Stimulated activated CD8-positive, alpha-beta memory T cell treated with anti-CD3 and anti-CD28 coated beads, Interleukin-4, amount 100 ng/mL, for 24 hours (primary cell): ENCODE results near the gene KCTD10.

ENCODE experiments used
- DNase-seq: peaks from one replicate; pipeline ENCODE4 v3.0.0-alpha.2; 2020; ENCODE audit warnings: low read depth

KCTD10 gene

GRCh38 chr12:109494348-109494881 lies 17.3 kb upstream of the KCTD10 start:
- DNase-seq, result no peak

- no peak for DNase-seq
Measured at GRCh38 chr12:109493938-109494337, 16.8 kb upstream of the KCTD10 start.

DNA sequence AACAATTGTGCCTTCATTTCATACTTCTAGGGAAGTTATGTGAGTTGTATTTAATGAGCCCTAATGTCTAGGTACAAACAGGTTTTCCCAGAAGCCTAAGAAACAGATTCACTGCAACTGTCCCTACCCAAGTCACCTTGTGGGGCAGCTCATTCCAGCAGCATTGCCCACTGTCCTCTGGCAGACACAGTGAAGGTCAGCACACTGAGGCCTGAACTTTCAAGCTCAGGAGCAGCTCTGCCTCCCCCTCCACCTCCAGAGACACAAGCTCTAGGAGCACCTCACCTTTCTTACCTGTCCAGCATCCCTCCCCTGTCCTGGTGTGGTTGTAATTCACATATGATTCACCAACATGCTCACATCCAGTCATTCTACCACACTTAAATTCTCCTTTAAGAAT lies 16.0 kb upstream of the KCTD10 start:
- DNase-seq, result no peak

GRCh38 chr12:109492371-109492770 lies 15.3 kb upstream of the KCTD10 start:
- DNase-seq, result no peak

DNA sequence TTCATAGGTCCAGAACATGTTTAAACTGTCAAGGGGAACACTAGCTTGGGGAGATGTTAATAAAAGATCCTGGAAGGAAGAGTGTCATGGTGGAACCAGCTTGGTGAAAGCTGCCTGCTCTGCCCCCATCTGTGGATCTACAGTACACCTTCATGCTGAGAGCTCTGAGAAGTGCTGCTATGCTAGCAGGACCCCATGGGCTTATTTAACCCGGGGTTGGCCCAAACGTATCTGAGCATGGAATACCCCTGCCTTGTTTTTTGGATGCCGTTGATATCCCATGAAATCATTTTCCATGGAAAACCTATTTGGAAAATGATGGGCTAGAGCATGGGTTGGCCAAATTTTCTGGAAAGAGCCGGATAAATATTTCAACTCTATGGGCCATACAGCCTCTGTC lies 14.6 kb upstream of the KCTD10 start:
- DNase-seq, result no peak

- DNase-seq, result no peak
Measured at GRCh38 chr12:109489955-109490565, 13.0 kb upstream of the KCTD10 start.

DNA sequence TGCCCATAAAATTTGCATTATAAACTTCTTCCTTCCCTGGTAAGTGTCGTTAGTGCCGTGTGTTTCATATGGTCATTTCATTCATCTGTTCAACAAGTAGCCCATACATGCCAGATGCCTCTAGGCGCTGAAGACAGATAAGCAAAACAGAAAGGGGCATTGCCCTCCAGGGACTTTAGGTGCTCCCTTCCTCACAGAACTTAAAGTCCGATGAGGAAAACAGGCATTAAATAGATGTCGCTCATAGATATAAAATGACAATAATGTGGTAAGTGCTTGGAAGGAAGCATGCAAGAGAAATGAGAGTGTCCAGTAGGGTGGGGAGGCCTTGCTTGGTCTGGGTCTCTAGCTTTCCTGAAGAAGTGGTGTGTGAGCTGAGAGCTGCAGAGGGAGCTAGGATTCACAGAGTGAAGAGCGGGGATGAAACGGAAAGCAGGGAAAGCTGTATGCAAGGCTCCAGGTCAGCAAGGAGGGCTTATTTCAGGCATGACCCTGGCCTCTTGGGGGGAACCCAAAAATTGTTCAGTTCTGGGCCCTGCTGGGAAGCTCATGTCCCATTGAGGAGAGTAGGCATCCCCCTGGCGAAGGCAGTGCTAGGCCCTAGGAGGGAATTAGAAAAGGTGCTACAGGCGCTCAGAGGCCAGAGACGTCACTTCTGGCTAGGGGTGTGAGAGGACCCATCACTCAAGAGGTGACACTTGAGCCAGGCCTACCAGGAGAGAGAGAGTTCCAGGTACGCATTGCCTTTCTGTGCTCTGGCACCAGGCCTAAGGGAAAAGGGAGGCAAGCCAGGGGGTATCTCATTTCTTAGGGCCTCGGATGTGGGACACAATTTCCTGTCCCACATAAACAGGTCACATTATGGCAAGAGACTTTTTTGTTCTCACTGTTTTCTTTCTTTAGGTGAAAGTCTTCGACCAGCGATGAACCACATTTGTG lies 12.2 kb upstream of the KCTD10 start:
- no peak for DNase-seq

DNA sequence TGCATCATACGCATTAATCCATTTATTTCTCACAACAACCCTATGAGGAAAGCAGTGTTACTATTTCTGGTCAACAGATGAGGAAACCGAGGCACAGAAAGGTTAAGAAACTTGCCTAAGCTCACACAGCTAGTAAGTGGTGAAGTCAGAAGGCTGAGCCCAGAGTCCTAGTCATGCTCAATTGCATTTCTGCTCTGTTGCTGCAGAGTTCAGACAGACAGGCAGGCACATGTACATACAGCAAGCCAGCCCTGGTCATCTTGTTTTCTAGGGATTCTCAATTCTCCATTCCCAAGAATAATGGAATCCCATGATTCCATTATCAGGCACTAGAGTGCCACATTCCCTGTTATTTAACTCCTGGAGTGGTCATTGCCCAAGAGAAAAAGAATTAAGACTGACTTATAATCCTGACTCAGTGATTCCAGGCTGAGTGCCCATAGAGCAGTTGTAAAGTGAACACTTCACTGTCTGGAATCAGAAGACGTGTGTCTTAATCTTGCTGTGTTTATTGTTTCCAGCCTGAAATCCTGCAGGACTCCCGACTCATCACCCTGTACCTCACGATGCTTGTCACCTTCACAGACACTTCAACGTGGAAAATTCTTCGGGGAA lies 11.1 kb upstream of the KCTD10 start:
- no peak for DNase-seq

- no peak for DNase-seq
Measured at GRCh38 chr12:109487181-109488050, 10.3 kb upstream of the KCTD10 start.

- DNase-seq, result no peak
Measured at GRCh38 chr12:109485201-109485600, 8.1 kb upstream of the KCTD10 start.

DNA sequence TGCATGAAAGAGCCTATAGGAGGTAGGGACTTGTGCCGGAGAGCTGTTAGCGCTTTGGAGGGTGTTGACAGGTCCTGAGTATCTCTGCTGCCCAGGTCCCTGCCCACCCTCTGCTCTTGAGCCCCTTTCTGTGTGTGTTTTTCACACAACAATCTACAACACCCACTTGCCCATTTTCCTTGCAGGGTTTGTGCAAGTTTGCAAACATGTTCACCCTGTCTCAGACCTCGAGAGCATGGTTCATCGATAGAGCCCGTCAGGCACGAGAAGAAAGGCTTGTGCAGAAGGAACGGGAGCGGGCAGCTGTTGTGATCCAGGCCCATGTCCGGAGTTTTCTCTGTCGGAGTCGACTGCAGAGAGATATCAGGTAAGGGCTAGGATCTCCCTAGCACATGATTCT lies 6.2 kb upstream of the KCTD10 start:
- no peak for DNase-seq

GRCh38 chr12:109482894-109483293 lies 5.8 kb upstream of the KCTD10 start:
- DNase-seq, result no peak

DNA sequence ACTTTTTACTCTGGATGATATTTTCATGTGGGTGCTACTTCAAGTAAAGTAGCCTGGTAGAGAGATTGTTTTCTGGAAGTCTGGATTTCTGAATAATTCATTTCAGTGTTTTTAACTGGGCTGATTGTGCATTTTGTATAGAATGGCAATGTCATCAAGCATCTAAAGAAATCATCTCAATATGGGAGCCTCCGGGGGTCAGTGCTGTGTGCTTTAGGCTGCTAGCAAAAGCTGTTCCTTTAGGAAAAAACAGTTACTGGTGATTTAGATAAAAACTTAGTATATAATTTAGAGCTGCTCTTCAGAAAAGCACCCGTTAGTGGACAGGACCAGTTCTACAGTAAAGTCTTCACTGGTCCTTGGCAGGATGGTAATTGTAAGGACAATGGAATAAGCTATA lies 5.4 kb upstream of the KCTD10 start:
- DNase-seq, result no peak

GRCh38 chr12:109481863-109482262 lies 4.8 kb upstream of the KCTD10 start:
- no peak for DNase-seq

- DNase-seq, result no peak
Measured at GRCh38 chr12:109480356-109480755, 3.3 kb upstream of the KCTD10 start.

- no peak for DNase-seq
Measured at GRCh38 chr12:109479761-109480160, 2.7 kb upstream of the KCTD10 start.

- DNase-seq, result no peak
Measured at GRCh38 chr12:109477963-109478315, 839 bp upstream of the KCTD10 start.

- DNase-seq, result no peak
Measured at GRCh38 chr12:109476807-109477184, 304 bp downstream of the KCTD10 start.

- no peak for DNase-seq
Measured at GRCh38 chr12:109475993-109476806, 900 bp downstream of the KCTD10 start.

GRCh38 chr12:109475121-109475520 lies 2.0 kb downstream of the KCTD10 start:
- DNase-seq, result no peak
